HG03025 (cell line): ENCODE results near the gene NIPBL.
"Not testable (repeated sequence)": the region's sequence is repeated elsewhere in the genome, so short reads cannot be mapped to it uniquely, and the experiment has no call there.

Experiments
- ATAC-seq: cut with Tn5 transposase; IDR thresholded peaks from one replicate; pipeline ENCODE4 v1.9.1; 2021; ENCODE audit warnings: mild to moderate bottlenecking, moderate library complexity; ENCODE audit not compliant: unreplicated experiment, low FRiP score

NIPBL gene

GRCh38 chr5:37077146-37077545 lies 200.6 kb downstream of the NIPBL start:
- ATAC-seq: no peak

- no peak for ATAC-seq
Measured at GRCh38 chr5:37080697-37081096, 204.1 kb downstream of the NIPBL start.

GRCh38 chr5:37082977-37083376 lies 206.4 kb downstream of the NIPBL start:
- not testable (repeated sequence) for ATAC-seq

- not testable (repeated sequence) for ATAC-seq
Measured at GRCh38 chr5:37086026-37086425, 209.5 kb downstream of the NIPBL start.

GRCh38 chr5:37086466-37087173 lies 210.1 kb downstream of the NIPBL start:
- ATAC-seq: no peak

GRCh38 chr5:37088009-37088408 lies 211.4 kb downstream of the NIPBL start:
- ATAC-seq: no peak

GRCh38 chr5:37090123-37090726 lies 213.7 kb downstream of the NIPBL start:
- no peak for ATAC-seq

GRCh38 chr5:37090781-37091180 lies 214.2 kb downstream of the NIPBL start:
- ATAC-seq: no peak

GRCh38 chr5:37093795-37094194 lies 217.2 kb downstream of the NIPBL start:
- not testable (repeated sequence) for ATAC-seq

- ATAC-seq: not testable (repeated sequence)
Measured at GRCh38 chr5:37099267-37099666, 222.7 kb downstream of the NIPBL start.

- ATAC-seq: no peak
Measured at GRCh38 chr5:37103302-37103701, 226.7 kb downstream of the NIPBL start.

- ATAC-seq: no peak
Measured at GRCh38 chr5:37109338-37109737, 232.8 kb downstream of the NIPBL start.

- ATAC-seq: no peak
Measured at GRCh38 chr5:37110135-37110534, 233.6 kb downstream of the NIPBL start.

- peak; percentile 86 for ATAC-seq
Measured at GRCh38 chr5:37111426-37112382, 235.1 kb downstream of the NIPBL start.

GRCh38 chr5:37112383-37112991 lies 235.9 kb downstream of the NIPBL start:
- peak; percentile 42 for ATAC-seq
